Epidermal melanocyte (primary cell): ENCODE data around the gene GHSR.

ENCODE experiments used
- DNase-seq: peaks from one replicate; pipeline ENCODE4 v3.0.0; 2011; ENCODE audit warnings: low spot score; ENCODE audit not compliant: insufficient read length

The GHSR gene, protein sequence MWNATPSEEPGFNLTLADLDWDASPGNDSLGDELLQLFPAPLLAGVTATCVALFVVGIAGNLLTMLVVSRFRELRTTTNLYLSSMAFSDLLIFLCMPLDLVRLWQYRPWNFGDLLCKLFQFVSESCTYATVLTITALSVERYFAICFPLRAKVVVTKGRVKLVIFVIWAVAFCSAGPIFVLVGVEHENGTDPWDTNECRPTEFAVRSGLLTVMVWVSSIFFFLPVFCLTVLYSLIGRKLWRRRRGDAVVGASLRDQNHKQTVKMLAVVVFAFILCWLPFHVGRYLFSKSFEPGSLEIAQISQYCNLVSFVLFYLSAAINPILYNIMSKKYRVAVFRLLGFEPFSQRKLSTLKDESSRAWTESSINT

DNA sequence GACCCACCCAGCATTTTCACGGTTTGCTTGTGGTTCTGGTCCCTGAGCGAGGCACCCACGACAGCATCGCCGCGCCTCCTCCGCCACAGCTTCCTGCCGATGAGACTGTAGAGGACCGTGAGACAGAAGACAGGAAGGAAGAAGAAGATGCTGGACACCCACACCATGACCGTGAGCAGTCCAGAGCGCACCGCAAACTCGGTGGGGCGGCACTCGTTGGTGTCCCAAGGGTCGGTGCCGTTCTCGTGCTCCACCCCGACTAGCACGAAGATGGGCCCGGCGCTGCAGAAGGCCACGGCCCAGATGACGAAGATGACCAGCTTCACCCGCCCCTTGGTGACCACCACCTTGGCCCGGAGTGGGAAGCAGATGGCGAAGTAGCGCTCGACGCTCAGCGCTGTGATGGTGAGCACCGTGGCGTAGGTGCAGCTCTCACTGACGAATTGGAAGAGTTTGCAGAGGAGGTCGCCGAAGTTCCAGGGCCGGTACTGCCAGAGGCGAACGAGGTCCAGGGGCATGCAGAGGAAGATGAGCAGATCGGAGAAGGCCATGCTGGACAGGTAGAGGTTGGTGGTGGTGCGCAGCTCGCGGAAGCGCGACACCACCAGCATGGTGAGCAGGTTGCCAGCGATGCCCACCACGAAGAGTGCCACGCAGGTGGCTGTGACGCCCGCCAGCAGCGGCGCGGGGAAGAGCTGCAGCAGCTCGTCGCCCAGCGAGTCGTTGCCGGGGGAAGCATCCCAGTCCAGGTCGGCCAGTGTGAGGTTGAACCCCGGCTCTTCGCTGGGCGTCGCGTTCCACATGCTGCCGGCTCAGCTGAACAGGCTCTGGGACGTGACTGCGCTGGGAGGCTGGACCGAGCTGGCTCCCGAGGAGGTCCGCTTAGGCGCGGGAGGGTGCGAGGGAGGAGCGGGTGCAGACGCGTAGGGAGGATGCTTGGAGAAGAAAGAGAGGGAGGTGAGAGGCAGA lies at the start of gene GHSR:
Gene GHSR (minus strand): TSS at position 846 of the 969 bp plus-strand sequence. CDS start 43 bp downstream, at position 803.
- DNase-seq = no peak

DNA sequence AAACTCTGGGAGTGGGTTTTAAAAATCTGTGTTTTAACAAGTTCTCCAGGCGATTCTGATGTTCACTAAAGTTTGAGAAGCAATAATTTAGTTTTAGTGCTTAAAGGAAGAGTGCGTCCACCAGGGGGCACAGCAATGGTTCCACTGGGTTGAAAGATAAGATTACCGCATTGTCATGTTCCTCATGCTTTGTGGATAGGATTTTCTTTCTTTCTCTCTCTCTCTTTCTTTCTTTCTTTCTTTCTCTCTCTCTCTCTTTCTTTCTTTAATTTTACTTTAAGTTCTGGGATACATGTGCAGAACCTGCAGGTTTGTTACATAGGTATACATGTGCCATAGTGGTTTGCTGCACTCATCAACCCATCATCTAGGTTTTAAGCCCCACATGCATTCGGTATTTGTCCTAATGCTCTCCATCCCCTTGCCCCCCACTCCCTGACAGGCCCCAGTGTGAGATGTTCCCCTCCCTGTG lies 42.0 kb upstream of the GHSR start:
- DNase-seq = peak; percentile 38

DNA sequence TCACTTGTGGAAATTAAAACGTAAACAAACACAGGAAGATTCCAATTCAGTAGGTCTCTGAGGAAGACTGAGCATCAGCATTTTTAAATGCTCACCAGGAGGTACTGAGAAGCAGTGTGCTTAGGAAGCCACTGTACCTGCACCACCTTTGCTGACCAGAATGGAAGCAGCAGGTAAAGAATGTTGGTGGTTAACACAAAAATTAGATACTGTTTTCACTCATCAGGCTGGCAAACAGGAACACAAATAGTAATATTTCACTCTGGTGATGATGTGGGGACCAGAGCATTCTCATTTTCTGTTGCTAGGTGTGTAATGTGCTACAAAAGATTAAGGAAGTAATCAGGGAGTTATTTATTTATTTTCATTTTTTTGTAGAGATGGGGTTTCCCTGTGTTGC lies 29.9 kb upstream of the GHSR start:
- DNase-seq = no peak

DNA sequence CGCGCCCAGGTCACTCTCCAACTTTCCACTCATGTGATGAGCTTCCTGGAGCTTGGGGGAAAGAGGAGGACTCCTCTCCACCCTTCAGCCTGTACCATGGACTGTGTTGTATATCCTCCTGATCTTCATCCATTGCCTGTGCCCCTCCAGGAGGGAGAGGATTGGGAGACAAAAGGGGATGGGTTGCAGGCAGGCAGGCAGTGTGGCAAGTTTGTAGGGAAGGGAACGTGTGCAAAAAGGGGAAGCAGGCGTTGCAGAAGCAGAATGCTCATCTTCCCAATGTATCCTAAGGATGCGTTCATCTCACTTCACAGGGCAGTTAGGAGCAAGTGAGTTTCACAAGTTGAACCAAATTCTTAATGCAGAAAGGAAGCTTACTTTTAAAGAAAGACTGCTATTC lies 28.1 kb upstream of the GHSR start:
- DNase-seq = no peak

DNA sequence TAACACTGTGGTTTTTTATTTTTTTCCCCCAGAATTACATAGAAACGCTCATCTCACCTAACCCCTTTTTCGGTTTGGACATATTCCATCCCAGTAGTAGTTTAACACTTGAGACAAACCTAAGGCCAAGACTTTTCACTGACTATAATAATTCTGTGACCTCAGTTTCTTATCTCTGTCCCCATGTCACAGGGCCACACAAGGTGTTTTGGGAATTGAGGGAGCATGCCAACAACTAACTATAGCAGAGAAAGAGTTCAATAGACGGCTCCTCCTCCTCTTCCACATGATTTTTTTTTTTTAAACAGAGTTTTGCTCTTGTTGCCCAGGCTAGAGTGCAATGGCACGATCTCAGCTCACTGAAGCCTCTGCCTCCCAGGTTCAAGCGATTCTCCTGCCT lies 27.4 kb upstream of the GHSR start:
- DNase-seq = no peak

DNA sequence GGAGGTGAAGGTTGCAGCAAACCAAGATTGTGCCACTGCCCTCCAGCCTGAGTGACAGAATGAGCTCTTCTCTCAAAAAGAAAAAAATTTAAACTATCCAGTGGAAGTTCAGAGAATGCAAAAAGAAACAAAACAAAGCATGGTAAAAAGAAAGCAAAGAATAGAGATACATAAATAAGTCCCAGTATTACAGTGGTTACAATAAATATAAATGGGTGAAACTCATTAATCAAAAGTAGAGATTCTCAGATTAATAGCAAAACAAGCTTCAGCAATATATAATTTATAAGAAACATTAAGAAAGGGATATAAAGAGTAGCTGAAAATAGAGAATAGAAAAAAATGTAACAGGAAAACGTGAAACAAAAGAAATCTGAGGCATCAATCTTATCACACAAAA lies 23.6 kb upstream of the GHSR start:
- DNase-seq = no peak

DNA sequence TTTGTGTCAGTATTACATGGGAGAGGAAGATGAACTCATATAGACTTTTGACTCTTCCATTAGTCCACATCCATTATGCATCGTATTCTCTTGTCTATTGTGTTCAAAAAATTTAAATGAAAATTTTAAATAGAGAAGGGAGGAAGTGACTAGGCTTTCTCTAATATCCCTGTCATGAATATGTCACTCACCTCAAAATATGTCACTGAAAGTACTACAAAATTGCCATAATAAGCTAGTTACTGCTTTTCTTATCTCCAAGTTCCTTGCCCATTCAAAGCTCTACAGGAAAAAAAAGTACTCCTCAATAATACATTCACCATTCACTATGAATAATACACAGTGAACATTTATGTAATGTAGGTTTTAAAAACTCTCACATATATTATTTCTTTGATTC lies 22.3 kb upstream of the GHSR start:
- DNase-seq = no peak

DNA sequence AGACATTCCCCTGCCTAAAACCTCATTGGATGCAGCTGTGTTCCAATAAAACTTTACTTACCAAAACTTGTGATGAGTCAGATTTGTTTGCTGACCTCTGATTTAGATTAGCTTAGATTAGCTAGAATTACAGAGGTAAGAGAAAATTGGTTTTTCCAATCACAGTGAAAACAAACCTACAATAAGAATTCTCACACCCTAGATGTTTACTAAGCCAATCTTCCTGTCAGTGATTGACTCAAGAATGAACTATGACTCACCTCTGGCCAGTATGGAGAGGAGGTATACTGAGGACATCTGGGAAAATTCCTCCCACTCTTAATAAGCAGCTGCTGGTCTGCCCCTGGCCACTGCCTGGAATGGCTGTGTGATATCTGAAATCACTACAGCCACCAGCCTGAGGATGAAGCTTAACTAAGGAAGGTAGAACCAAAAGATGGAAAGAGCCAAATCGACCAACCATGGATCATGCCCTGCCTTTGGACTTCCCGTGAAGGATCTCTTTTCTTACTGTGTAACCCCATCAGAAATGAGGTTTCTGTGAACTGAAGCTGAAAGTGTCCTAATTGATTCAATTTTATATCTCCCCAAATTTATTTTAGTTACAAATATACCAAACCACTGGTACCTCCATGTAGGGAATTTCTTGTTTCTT lies 19.0 kb upstream of the GHSR start:
- no peak for DNase-seq

DNA sequence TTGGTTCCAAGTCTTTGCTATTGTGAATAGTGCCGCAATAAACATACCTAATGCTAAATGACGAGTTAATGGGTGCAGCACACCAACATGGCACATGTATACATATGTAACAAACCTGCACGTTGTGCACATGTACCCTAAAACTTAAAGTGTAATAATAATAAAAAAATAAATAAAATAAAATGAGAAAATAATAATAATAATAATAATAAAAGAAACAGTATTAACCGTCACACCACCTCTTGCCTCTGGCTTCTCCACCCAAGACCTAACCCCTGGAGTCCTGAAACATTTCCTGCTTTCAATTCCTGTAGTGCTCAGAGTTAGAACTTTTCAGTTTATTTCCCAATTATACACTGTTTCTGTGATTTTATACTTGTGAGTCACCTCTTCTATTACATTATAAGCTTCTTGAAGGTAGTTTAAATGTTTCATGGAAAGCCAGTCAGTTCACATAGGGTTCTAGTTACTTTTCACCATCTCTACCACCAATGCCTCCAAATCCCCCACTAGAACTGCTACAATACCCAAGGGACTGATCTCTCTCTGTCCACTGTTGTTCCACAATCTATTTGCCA lies 18.4 kb upstream of the GHSR start:
- DNase-seq = no peak

DNA sequence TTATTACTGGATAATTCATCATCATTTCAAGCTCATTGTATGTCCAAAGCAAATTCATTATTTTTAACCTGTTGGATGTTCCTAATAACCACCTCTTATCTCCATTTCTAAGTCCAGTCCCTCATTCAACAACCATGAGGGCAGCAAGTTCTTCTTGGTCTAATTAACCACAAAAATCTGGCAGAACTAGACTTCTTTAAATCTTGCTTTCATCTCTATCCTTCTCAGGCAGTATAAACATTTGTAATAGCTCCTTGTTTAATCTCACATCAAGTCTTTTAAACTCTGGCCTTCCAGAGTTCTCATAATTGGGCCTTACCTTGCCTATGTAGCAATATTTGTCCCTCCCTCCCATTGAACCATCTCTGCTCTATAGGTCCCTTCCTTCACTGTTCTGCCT lies 17.0 kb upstream of the GHSR start:
- DNase-seq = no peak

DNA sequence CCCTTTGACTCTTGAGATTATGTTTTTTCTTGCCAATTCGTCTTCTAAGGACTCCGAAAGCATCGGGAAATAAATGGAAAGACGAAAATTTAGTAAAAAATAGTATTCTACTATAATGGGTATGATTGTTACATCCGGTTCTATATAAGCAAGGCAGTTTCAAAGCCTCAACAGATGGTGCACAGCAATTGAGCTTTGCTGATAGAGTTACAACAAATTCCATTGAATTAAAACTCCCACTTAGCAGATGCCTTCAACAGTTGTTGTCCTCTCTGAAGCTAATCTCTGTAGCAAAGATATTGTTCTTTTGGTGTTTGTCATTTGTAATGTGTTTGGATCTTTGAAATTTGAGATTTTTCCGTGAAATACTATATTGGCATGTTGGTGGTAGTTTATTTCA lies 16.1 kb upstream of the GHSR start:
- no peak for DNase-seq

DNA sequence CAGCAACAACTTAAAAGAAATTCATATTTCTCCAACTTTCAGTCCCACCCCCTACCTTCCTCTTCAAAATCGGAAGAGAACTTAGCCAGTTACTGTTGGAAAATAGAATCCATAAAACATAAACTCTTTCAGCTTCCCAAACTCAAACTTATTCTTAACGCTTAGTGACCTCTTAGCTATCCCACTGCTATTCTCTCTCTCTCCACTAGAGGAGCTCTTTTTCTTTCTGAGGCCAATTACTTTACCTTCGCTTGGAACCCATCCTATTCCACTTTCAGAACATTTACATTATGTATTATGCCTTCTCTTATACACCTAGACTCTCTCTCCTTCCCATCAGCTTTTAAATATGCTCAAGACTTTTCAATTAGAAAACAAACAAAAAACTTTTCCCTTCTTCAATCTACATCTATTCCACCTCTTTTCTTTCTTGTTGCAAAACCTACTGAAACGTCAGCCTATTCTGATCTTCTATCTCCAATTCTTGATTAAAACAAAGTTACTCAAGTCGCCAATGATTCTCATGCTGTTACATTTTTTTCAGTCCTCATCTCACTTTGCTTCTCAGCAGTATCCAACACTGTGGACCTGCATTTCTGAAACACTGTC lies 13.4 kb upstream of the GHSR start:
- peak; percentile 29 for DNase-seq

DNA sequence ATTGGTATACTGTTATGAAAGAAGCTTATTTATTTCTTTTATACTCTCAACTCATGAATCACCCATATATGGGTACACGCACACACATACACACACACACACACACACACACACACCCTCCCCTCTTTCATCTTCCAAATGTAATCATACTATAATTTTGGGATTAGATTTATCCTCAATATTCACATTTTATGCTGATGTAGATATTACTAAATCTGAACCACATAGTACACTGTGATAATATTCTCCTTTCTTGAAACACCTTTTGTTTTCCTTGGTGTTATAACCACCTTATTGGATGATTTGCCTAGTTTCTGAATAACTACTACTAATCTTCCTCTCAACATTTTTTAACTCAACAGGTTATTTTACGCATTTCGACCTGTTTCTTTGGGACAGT lies 8.1 kb upstream of the GHSR start:
- DNase-seq = no peak

DNA sequence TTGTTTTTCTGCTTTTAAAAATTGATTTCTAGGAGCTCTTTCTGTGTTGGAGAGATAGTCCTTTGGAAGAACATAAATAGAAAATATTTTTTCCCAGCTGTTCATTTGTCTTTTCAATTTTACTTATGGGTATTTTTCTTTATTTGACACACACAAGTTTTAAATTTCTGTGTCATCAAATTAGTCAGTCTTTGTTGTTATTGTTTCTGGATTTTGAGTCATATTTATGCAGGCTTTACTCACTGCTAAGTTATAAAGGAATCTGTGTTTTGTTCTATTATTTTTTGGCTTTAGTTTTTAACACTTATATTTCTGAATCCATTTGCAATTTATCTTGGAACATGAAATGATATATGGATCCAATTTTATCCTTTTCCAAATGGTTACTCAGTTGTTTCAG lies 5.9 kb upstream of the GHSR start:
- DNase-seq = no peak

DNA sequence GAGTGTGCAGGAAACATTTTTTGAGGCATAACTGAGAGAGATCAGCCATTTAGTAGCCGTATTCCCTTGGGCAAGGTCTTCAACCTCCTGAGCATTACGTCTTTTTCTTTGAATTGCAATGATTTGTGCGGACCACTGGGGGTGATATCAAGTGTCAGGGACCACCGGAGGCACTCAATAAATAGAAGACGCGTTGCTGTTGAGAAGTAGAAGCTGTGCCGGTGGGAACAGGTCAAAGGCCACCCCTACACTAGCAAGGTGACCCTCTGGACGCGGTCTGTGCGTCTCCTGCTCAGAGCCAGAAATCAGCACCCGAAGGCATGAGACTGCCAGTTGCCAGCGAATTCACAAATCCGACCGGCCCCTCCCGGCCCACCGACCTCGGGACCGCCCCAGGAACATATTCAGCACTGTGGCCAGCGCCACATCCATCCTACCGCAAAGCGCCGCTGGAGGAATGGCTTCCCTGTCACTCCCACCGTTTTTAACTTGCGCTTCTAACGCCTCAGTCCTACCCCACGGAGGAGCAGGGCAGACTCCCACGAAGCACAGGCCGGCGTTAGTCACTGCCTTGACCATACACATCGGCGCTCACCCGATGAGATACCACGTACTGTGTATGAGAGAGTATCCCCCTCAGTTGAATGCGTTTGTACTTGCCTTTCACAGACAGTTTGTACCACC lies 1.4 kb upstream of the GHSR start:
- no peak for DNase-seq

DNA sequence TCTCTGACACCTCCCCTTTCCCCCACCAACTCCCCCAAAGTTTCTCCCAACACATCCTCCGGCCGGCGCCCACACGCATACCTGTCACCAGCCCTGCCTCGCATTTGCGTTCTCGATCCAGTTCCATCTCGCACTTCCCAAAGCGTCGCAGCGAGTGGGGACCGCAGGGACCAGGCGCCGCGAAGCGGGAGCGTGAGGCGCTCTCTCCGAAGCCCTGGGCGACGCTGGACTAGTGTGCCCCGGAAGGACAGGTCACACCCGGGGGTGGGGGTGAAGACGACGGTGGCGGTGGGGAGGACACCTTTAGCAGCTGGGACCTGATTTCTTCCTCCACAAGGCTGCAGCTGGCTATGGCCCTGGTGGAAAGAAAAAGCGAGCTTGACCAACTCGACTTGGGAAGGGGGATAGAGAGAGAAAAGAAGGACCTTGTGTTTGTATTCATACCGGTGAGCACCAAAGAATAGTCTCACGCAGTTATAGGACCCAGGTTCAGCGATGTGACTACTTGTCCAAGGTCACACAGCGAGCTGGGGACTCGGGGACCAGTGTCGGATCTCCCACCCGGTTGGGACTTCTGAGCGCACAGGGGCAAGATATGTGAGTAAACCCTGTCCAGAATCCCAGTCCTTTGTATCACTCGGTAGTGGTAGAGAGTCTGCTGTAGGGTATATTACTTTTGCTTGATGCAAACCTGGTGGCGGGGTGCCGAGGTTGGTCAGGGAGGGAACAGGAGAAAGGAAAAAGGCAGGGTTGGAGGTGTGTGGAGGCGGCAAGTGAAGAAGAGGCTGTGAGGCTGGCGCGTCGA lies 607 bp upstream of the GHSR start:
- no peak for DNase-seq

DNA sequence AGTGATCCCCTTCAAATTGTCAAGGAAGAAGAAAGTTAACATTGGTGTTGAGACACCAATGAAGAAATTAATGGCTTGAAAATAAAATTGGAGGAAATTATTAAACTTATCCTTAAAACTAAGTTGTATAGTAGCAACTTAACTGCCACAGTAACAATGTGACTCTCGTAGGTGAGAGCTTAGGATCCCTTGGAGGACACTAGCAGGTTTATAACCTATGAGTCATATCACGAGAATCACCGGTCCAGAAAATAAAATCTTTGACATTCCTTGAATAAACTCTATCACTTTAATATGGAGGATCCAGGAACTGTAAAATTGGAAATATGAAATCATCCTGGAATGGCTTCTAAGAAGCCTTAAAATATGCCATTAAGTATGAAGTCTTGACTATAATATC lies 2.1 kb downstream of the GHSR start:
- DNase-seq = no peak

DNA sequence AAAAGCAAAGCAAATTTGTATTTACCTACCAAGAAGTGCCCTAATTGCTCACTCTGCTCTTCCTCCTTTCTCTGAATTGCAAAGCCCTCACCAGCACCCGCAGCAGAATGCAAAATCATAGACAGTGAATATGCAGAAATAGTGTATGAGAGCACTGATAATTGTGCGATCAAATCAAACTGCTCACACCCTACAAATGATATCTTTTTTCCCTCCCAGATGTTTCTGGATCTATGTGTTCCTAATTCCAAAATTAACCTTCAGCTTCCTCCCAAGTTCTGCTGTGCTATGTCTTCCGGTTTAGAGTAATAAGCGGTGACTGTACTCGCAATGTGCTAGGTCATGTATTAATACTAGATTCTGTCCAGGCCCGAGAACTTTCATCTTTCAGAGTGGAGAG lies 3.4 kb downstream of the GHSR start:
- no peak for DNase-seq

DNA sequence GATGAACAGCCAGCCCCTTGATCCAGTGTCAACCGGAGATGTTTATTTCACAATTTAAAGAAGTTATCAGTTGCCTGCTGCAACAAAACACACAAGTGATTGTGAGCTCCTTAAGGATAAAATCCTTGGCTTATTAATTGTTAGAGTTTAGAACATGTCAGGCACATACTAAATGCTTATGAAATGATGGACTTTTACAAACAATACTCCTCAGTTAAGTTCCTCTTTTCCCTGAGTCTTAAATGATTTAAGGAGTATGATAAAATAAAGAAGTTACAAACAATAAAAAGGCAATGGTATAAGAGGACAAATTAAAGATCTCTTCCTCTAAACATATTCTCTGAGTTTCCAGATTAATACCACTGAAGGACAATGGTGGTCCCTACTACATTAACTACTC lies 5.7 kb downstream of the GHSR start:
- DNase-seq = no peak

DNA sequence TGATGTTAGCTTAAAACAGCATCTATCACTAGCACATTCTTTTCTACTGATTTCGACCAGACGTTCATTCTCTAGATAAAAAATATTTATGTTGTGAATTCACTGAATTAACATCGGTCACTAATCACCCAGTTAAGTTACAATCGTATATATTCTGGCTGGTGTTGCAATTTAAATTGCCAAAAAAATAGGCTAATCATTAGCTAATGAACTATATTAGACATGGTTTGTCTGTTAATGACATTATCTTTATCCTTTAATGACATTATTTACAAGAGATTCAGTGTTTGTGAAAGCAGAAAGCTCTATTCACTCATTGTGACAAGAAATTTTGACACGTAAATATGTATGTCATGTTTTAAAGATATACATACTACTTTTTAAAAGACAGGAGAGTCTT lies 6.7 kb downstream of the GHSR start:
- no peak for DNase-seq
